HepG2 (cell line): ENCODE data around the gene OSGEPL1. TPM values are rescaled to one million over a fixed set of nuclear protein-coding genes. Genes with fewer than 3 reads are reported as not detected.

Experiments used
- FOXJ3 ChIP-seq: sonication (generic); formaldehyde crosslinking; IDR thresholded peaks from 2 replicates; pipeline ENCODE4 v1.4.0; 2020; ENCODE audit warnings: missing genetic modification reagents, mild to moderate bottlenecking, borderline replicate concordance
- GABPB1 ChIP-seq: IDR thresholded peaks from 2 replicates; pipeline ENCODE4 v1.6.1; 2016; ENCODE audit warnings: mild to moderate bottlenecking, missing genetic modification reagents, moderate library complexity, missing compliant biosample characterization
- GPN1 ChIP-seq: sonication (generic); formaldehyde crosslinking; IDR thresholded peaks from 2 replicates; pipeline ENCODE4 v1.5.1; 2020; ENCODE audit warnings: missing genetic modification reagents, borderline replicate concordance
- NR2F6 ChIP-seq, 2 experiments: IDR thresholded peaks; 2 replicates each; pipeline ENCODE4 v1.6.1; 2016; ENCODE audit warnings: antibody characterized with exemption in 1 of 2, mild to moderate bottlenecking in 1 of 2
- PCBP1 ChIP-seq: fragments of 200-400 bp; formaldehyde crosslinking; IDR thresholded peaks from 2 replicates; pipeline ENCODE4 v1.6.1; 2017; ENCODE audit warnings: mild to moderate bottlenecking, low read depth, low read length, borderline replicate concordance
- RFX3 ChIP-seq: IDR thresholded peaks from 2 replicates; pipeline ENCODE4 v1.6.1; 2016; ENCODE audit warnings: missing biosample characterization, missing genetic modification reagents
- TCF7L2 ChIP-seq: IDR thresholded peaks from 2 replicates; pipeline ENCODE4 v1.6.1; 2011; ENCODE audit warnings: mild to moderate bottlenecking, low read depth, low read length, moderate library complexity
- ZNF138 ChIP-seq: sonication (generic); formaldehyde crosslinking; IDR thresholded peaks from 2 replicates; pipeline ENCODE4 v1.5.0; 2020; ENCODE audit warnings: mild to moderate bottlenecking, low read depth, missing genetic modification reagents
- ZNF274 ChIP-seq: sonication (generic); formaldehyde crosslinking; IDR thresholded peaks from 2 replicates; pipeline ENCODE4 v1.5.1; 2020; ENCODE audit warnings: mild to moderate bottlenecking, missing genetic modification reagents
- ZNF773 ChIP-seq: sonication (generic); formaldehyde crosslinking; IDR thresholded peaks from 2 replicates; pipeline ENCODE4 v1.4.0; 2020; ENCODE audit warnings: missing genetic modification reagents, borderline replicate concordance
- ZSCAN21 ChIP-seq: sonication (generic); formaldehyde crosslinking; IDR thresholded peaks from 2 replicates; pipeline ENCODE4 v1.8.0; 2022; ENCODE audit warnings: mild to moderate bottlenecking, missing genetic modification reagents, moderate library complexity, borderline replicate concordance
- polyA plus RNA-seq, 8 experiments: library from polyadenylated mRNA; depleted of rRNA in 3 of 8; stranded (reverse) in 7 of 8; unstranded in 1 of 8; fragments of >200 nt; fragmentation: Illumina TruSeq in 4 of 8; extraction: Trizol in 4 of 8; gene quantifications; 2 replicates each; pipeline versions ENCODE4 v1.2.1 to v1.2.3, GENCODE V29; 2011 to 2016; ENCODE audit warnings: low read depth in 4 of 8, missing spikeins in 1 of 8, mixed read lengths in 1 of 8; ENCODE audit not compliant: insufficient read depth in 1 of 8
- total RNA-seq, 5 experiments: library from RNA; depleted of rRNA; stranded (reverse); fragments of >200 nt; fragmentation: Illumina TruSeq; extraction: Trizol; gene quantifications; 2 replicates each; pipeline ENCODE4 v1.2.3, GENCODE V29; 2016; ENCODE audit warnings: low read depth in 1 of 5
- TF ChIP-seq, protein P1 (sequence below): sonication (generic); IDR thresholded peaks from 2 replicates; pipeline ENCODE4 v1.6.1; 2016; ENCODE audit warnings: low read depth, borderline replicate concordance
- TF ChIP-seq, protein P2 (sequence below): IDR thresholded peaks from 2 replicates; pipeline ENCODE4 v1.6.1; 2016; ENCODE audit warnings: mild to moderate bottlenecking
- TF ChIP-seq, protein P3 (sequence below): sonication (generic); formaldehyde crosslinking; IDR thresholded peaks from 2 replicates; pipeline ENCODE4 v1.4.0; 2020; ENCODE audit warnings: missing genetic modification reagents; ENCODE audit errors: not compliant biosample characterization
- TF ChIP-seq, protein P4 (sequence below): sonication (generic); formaldehyde crosslinking; IDR thresholded peaks from 2 replicates; pipeline ENCODE4 v1.5.0; 2020; ENCODE audit warnings: mild to moderate bottlenecking, low read depth, missing genetic modification reagents, borderline replicate concordance
- TF ChIP-seq, protein P5 (sequence below): sonication (generic); formaldehyde crosslinking; IDR thresholded peaks from 2 replicates; pipeline ENCODE4 v1.4.0; 2020; ENCODE audit warnings: missing genetic modification reagents

Gene OSGEPL1
- total and polyA plus RNA-seq, 2 of the 13 experiments (the other 11 are each of a cell fraction or from before 2014, with no cell fraction given): 10.2 to 10.8 TPM

DNA sequence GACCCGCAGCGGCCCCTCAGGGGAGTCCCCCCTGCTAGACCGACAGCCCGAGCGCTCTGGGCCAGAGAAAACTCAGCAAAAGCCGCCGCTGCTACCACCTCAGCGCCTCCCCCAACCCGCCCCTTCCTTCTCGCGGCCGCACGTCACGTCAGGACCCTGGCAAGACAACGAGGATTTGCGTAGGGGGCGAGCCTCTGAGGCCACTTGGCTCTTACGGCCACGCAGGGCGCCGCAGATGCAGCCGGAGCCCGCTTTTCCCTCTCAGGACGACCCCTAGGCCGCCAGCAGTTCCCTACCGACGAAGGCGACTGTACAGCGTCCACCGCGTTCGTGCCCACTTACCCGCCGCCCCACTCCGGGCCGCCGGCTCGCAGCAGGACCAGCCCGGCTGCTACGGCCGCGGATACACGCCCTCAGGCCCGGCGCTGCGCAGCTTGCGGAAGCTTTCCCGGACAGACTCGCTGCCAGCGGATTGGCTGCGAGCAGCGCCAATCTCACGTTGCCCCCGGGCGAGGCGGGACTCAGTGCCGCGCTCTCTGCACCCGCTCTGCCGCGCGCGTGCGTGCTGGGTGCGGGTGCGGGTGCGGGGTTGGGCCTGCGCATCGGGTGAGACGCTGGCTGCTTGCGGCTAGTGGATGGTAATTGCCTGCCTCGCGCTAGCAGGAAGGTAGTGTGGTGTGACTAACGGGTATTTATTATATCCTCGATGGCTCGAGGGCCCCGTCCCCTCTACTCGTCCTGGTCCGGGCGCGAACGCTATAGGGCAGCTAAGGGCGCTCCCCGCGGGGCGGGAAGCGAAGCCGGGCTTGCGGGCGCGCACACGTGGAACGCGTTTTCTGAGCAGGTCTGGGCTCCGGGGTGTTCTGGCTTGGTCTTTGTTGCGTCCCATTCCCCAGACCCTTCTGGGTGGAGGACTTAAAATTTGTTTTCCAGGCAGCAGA lies 21.6 kb upstream of the OSGEPL1 start, which contains the start of the genes ORMDL1 and PMS1 (continued):
- TF ChIP-seq ZNF138 (peak; percentile 96), GABPB1 (CRISPR knock-in tag) (peak; percentile 96), NR2F6 (IDR thresholded peaks at IDR 0.05) (no peak), NR2F6 (CRISPR knock-in tag; IDR thresholded peaks at IDR 0.05) (peak; percentile 9; the same call in 1 of the 2 replicates), TCF7L2 (no peak), ZNF773 (peak; percentile 92; the same call in 1 of the 2 replicates), ZNF274 (peak; percentile 99), GPN1 (peak; percentile 11; the same call in 1 of the 2 replicates), FOXJ3 (CRISPR knock-in tag) (no peak; the same call in 1 of the 2 replicates), RFX3 (CRISPR knock-in tag) (no peak; the same call in 1 of the 2 replicates), PCBP1 (peak; percentile 68; the same call in 1 of the 2 replicates), ZSCAN21 (peak; percentile 52; the same call in 1 of the 2 replicates)
- TF ChIP-seq, protein P1, sequence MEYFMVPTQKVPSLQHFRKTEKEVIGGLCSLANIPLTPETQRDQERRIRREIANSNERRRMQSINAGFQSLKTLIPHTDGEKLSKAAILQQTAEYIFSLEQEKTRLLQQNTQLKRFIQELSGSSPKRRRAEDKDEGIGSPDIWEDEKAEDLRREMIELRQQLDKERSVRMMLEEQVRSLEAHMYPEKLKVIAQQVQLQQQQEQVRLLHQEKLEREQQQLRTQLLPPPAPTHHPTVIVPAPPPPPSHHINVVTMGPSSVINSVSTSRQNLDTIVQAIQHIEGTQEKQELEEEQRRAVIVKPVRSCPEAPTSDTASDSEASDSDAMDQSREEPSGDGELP: peak; percentile 22; the same call in 1 of the 2 replicates
- TF ChIP-seq, protein P2, sequence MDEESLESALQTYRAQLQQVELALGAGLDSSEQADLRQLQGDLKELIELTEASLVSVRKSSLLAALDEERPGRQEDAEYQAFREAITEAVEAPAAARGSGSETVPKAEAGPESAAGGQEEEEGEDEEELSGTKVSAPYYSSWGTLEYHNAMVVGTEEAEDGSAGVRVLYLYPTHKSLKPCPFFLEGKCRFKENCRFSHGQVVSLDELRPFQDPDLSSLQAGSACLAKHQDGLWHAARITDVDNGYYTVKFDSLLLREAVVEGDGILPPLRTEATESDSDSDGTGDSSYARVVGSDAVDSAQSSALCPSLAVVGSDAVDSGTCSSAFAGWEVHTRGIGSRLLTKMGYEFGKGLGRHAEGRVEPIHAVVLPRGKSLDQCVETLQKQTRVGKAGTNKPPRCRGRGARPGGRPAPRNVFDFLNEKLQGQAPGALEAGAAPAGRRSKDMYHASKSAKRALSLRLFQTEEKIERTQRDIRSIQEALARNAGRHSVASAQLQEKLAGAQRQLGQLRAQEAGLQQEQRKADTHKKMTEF: peak; percentile 93
- TF ChIP-seq, protein P3, sequence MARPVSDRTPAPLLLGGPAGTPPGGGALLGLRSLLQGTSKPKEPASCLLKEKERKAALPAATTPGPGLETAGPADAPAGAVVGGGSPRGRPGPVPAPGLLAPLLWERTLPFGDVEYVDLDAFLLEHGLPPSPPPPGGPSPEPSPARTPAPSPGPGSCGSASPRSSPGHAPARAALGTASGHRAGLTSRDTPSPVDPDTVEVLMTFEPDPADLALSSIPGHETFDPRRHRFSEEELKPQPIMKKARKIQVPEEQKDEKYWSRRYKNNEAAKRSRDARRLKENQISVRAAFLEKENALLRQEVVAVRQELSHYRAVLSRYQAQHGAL (CRISPR knock-in tag): peak; percentile 71
- TF ChIP-seq, protein P4, sequence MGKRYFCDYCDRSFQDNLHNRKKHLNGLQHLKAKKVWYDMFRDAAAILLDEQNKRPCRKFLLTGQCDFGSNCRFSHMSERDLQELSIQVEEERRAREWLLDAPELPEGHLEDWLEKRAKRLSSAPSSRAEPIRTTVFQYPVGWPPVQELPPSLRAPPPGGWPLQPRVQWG (CRISPR knock-in tag): no peak
- TF ChIP-seq, protein P5, sequence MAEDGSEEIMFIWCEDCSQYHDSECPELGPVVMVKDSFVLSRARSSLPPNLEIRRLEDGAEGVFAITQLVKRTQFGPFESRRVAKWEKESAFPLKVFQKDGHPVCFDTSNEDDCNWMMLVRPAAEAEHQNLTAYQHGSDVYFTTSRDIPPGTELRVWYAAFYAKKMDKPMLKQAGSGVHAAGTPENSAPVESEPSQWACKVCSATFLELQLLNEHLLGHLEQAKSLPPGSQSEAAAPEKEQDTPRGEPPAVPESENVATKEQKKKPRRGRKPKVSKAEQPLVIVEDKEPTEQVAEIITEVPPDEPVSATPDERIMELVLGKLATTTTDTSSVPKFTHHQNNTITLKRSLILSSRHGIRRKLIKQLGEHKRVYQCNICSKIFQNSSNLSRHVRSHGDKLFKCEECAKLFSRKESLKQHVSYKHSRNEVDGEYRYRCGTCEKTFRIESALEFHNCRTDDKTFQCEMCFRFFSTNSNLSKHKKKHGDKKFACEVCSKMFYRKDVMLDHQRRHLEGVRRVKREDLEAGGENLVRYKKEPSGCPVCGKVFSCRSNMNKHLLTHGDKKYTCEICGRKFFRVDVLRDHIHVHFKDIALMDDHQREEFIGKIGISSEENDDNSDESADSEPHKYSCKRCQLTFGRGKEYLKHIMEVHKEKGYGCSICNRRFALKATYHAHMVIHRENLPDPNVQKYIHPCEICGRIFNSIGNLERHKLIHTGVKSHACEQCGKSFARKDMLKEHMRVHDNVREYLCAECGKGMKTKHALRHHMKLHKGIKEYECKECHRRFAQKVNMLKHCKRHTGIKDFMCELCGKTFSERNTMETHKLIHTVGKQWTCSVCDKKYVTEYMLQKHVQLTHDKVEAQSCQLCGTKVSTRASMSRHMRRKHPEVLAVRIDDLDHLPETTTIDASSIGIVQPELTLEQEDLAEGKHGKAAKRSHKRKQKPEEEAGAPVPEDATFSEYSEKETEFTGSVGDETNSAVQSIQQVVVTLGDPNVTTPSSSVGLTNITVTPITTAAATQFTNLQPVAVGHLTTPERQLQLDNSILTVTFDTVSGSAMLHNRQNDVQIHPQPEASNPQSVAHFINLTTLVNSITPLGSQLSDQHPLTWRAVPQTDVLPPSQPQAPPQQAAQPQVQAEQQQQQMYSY (CRISPR knock-in tag): peak; percentile 13; the same call in 1 of the 2 replicates
